IPS-18a (cell line): ENCODE data around the gene PAF1.

Experiments
- H3K27ac ChIP-seq: one replicate; pipeline ENCODE4 v1.5.1; 2013; ENCODE audit warnings: low read length
- H3K27me3 ChIP-seq: one replicate; pipeline ENCODE4 v1.6.1; 2013; ENCODE audit warnings: mild to moderate bottlenecking, low read length; ENCODE audit not compliant: control insufficient read depth, insufficient read depth
- H3K36me3 ChIP-seq: one replicate; pipeline ENCODE4 v1.6.1; 2013; ENCODE audit warnings: low read depth, low read length; ENCODE audit not compliant: control insufficient read depth
- H3K4me1 ChIP-seq: one replicate; pipeline ENCODE4 v1.6.1; 2013; ENCODE audit warnings: low read depth, low read length; ENCODE audit not compliant: control insufficient read depth
- H3K4me3 ChIP-seq: one replicate; pipeline ENCODE4 v1.5.1; 2013; ENCODE audit warnings: low read length
- H3K9ac ChIP-seq: one replicate; pipeline ENCODE4 v1.6.1; 2013; ENCODE audit warnings: mild to moderate bottlenecking, low read length, moderate library complexity
- H3K9me3 ChIP-seq: one replicate; pipeline ENCODE4 v1.6.1; 2013; ENCODE audit warnings: low read depth, low read length; ENCODE audit not compliant: control insufficient read depth

The PAF1 gene

DNA sequence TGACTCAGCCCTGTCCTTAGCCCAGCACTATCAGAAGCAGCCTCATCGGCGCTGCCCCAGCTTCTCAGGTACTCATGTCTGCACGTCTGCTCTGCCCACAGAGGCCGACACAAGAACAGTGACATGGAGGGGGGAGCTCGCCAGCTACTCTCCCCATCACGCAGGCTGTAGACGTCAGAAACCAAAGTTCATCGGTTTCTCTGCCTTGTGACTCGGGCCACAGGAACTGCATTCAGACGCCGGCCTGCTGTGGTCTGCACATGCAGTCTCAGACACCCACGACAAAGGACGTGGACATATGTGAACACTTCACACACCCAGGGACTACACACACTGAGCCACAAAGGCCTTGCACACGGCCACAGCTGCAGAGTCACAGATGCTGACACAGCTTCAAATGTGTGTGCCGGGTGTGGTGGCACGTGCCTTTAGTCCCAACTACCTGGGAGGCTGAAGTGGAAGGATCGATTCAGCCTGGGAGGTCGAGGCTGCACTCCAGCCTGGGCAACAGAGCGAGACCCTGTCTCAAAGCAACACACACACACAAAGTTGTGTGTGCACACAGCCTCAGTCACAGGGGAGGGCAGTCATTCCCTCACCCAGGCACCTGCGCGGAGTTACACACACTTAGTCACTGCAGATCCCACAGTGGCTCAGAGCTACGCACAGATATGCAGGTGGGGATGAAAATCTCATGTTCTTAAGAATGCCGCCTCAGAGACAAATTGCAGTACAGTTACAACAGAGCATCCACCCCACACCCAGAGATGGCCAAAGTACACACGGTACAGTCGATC lies 10.8 kb upstream of the PAF1 start:
- Histone ChIP-seq H3K27ac (peak overlapping the region; percentile 14), H3K9ac (peak overlapping the region; percentile 73), H3K9me3 (no peaks in the 10 kb centered on the region), H3K36me3 (no peaks in the 10 kb centered on the region), H3K27me3 (peaks cover 5% of the 10 kb centered on the region), H3K4me3 (peak overlapping the region; percentile 66), H3K4me1 (peaks cover 29% of the 10 kb centered on the region)

DNA sequence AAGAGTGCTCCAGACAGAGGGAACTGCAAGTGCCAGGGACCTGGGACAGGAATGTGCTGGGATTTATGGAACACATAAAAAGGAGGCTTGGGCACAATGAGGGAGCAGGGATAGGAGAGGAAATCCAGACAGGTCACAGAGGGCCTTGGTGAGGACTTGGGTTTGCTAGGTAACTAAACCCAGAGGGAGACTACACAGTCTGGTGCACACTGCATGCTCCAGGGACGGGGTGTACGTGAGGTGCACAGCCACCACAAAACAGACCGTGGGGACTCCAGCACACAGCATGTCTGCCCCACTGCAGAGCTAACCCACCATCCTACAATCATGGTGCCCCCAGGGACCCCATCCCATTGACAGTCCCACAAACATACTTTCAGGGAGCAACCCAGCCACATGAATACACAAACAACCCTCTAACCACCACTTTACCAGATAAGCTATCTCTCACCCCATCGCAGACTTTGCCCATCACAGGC lies 10.2 kb upstream of the PAF1 start:
- H3K9ac ChIP-seq, result no peak overlapping the region
- H3K4me3 ChIP-seq, result no peak overlapping the region
- H3K27me3 ChIP-seq, result peaks cover 5% of the 10 kb centered on the region
- no peaks in the 10 kb centered on the region for H3K9me3 ChIP-seq
- H3K36me3 ChIP-seq, result no peaks in the 10 kb centered on the region
- no peak overlapping the region for H3K27ac ChIP-seq
- peaks cover 27% of the 10 kb centered on the region for H3K4me1 ChIP-seq

- H3K36me3 ChIP-seq, result peaks cover 4% of the 10 kb centered on the region
- H3K4me1 ChIP-seq, result peaks cover 18% of the 10 kb centered on the region
- no peak overlapping the region for H3K27ac ChIP-seq
- no peak overlapping the region for H3K9ac ChIP-seq
- no peak overlapping the region for H3K4me3 ChIP-seq
- no peaks in the 10 kb centered on the region for H3K27me3 ChIP-seq
- H3K9me3 ChIP-seq, result no peaks in the 10 kb centered on the region
These were observed 9.2 kb upstream of the PAF1 start for GRCh38 chr19:39400061-39400460.

DNA sequence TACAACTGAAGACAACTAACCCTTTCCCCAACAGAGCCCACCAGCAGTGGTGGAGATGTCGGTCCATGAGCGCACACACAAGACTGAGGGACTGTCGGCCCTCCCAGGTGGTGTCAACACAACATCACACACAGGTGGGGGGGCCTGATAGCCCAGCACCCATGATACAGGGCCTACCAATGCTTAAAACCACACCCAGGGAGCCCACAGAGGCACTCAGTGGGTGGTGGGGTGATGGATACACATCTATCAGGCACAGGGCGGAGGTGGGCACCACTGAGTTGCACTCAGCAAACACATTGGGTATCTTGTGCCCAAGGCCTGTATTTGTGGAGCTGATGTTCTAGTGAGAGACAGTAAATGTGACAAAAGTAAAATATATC lies 8.8 kb upstream of the PAF1 start:
- Histone ChIP-seq H3K27me3 (no peaks in the 10 kb centered on the region), H3K9me3 (no peaks in the 10 kb centered on the region), H3K4me3 (no peak overlapping the region), H3K9ac (no peak overlapping the region), H3K36me3 (peaks cover 6% of the 10 kb centered on the region), H3K4me1 (peaks cover 18% of the 10 kb centered on the region), H3K27ac (no peak overlapping the region)

DNA sequence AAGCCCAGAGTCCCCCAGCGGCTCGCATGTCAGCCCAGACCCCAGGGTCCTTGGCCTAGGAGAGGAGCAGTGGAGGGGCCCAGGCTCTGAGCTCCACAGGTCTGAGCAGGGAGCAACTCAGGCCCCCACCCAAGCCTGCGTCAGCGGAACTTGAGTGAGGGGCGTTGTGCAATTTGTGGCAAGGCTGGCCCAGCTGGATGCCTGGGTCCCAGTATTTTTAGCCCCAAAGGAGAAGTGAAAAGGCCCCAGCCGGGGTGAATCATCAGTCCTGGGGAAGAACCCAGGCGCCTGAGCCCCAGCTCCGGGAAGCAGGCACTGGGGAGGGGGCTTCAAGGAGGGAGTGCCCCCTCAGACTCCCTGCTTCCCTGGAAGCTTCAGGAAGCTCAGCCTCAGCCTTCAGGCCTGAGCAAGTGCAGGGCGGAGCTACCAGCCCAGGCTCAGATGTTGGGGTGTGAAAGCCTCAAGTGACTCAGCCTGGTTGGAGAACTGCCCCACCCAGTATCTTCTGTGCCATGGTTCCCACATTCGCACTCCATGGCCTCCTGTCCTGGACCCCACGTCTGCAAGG lies 7.5 kb upstream of the PAF1 start:
- peaks cover 13% of the 10 kb centered on the region for H3K36me3 ChIP-seq
- no peaks in the 10 kb centered on the region for H3K27me3 ChIP-seq
- H3K9ac ChIP-seq, result no peak overlapping the region
- H3K9me3 ChIP-seq, result no peaks in the 10 kb centered on the region
- H3K4me1 ChIP-seq, result peaks cover 14% of the 10 kb centered on the region
- no peak overlapping the region for H3K27ac ChIP-seq
- no peak overlapping the region for H3K4me3 ChIP-seq

DNA sequence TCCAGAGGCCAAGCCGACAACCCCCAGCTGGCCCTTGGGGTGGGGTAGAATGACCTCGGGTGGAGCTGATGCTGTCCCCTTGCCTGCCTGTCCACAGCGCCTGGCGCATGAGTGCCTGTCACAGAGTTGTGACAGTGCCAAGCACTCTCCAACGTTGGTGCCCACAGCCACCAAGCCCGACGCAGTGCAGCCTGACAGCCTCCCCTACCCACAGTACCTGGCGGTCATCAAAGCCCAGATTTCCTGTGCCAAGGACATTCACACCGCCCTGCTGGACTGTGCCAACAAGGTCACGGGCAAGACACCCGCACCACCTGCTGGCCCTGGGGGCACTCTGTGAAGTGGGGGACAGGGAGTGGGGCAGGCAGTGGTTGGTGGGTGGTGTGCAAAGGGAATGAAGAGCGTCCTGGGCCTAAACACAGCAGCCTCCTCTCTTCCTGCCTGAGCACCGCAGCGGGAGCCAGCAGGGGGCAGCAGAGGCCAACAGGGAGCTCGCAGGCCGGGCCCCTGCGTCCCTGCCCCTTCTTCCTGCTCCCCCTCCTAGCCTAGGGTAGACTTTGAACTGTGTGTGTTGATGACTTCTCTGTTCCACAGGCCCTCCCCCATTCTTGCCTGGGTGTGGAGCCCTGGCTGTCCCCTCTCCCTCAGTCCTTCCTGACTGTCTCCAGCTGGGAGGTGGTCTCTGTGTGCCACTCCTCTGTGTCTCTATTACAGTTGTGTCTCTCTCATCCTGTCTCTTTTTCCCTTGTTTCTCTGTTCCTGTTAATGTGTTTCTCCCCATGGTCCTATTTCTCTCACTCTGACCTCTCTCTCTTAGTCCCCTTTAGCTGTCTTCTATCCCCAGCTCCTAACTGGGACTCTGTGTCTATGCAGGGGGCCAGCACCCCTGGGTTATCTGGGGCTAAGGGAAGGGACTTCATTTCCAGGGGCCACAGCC lies 6.7 kb upstream of the PAF1 start:
- no peaks in the 10 kb centered on the region for H3K9me3 ChIP-seq
- no peak overlapping the region for H3K27ac ChIP-seq
- peaks cover 13% of the 10 kb centered on the region for H3K36me3 ChIP-seq
- no peaks in the 10 kb centered on the region for H3K27me3 ChIP-seq
- peaks cover 14% of the 10 kb centered on the region for H3K4me1 ChIP-seq
- no peak overlapping the region for H3K9ac ChIP-seq
- no peak overlapping the region for H3K4me3 ChIP-seq

DNA sequence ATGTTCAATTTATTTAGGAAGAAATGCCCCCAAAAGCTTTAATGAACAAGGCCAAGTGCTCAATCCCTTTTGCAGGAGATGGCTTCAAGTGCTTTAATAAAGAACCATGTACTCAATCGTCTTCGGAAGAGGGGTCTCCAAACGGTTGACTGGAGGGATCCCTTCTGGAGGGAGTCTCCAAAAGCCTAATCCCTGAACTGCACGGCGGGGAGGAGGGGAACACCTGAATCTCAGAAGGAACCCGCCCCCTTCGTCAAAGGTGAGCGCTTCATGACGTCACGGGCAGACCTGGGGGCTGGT lies 505 bp downstream of the PAF1 start:
- H3K27ac ChIP-seq, result peak overlapping the region; percentile 26

GRCh38 chr19:39389631-39390414 lies 1.1 kb downstream of the PAF1 start:
- Histone ChIP-seq H3K9me3 (no peaks in the 10 kb centered on the region), H3K9ac (peak overlapping the region; percentile 83), H3K27me3 (no peaks in the 10 kb centered on the region), H3K4me1 (peaks cover 4% of the 10 kb centered on the region), H3K4me3 (peak overlapping the region; percentile 88), H3K27ac (peak overlapping the region; percentile 26), H3K36me3 (peaks cover 39% of the 10 kb centered on the region)

More for the DNA sequence above, 505 bp downstream of the PAF1 start:
- peaks cover 4% of the 10 kb centered on the region for H3K4me1 ChIP-seq
- peaks cover 45% of the 10 kb centered on the region for H3K36me3 ChIP-seq
- no peaks in the 10 kb centered on the region for H3K27me3 ChIP-seq
- no peaks in the 10 kb centered on the region for H3K9me3 ChIP-seq
- H3K4me3 ChIP-seq, result peak overlapping the region; percentile 88
- peak overlapping the region; percentile 83 for H3K9ac ChIP-seq

DNA sequence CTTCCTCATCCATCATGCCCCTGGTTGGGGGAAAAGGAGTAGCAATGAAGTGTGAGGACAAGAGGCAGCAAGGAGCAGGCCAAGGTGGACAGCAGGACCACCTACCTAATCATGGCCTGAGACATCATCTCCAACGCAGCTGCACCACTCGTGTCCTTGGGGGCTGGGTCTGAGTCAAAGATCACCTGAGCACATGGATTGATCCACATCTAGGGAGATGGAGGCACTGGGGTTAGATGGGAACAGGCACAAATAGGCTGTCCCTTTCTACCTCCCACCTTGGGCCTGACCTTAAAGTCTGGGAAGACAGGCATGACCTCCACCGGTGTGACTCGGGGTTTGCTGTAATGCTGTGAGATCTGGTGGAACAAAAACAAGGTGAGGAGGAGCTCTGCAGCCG lies 2.2 kb downstream of the PAF1 start:
- peaks cover 41% of the 10 kb centered on the region for H3K36me3 ChIP-seq
- peaks cover 4% of the 10 kb centered on the region for H3K4me1 ChIP-seq
- H3K27ac ChIP-seq, result no peak overlapping the region
- H3K9ac ChIP-seq, result no peak overlapping the region
- H3K27me3 ChIP-seq, result no peaks in the 10 kb centered on the region
- no peaks in the 10 kb centered on the region for H3K9me3 ChIP-seq
- no peak overlapping the region for H3K4me3 ChIP-seq

DNA sequence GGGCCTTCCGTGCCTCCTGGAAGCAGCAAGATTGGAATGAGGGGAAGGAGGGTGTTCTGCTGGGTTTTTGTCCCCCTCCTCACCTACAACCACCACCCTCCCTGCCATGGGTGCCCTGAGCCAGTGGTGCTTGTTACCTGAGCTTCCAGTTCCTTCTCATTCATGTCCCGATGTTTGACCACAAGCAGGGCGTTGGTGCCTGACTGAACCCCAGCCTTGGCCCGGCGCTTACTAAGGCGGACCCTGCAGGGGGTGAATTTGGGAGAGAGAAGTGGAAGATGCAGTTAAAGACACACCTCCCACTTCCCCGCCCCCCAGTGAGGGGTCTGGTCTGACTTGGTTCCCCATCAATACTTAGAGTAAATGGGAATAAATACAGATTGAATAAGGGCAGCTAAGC lies 4.3 kb downstream of the PAF1 start:
- Histone ChIP-seq H3K36me3 (peaks cover 51% of the 10 kb centered on the region), H3K4me3 (no peak overlapping the region), H3K27ac (no peak overlapping the region)

More for the DNA sequence above, 4.3 kb downstream of the PAF1 start:
- H3K9me3 ChIP-seq, result no peaks in the 10 kb centered on the region
- no peaks in the 10 kb centered on the region for H3K27me3 ChIP-seq
- H3K9ac ChIP-seq, result no peak overlapping the region
- no peaks in the 10 kb centered on the region for H3K4me1 ChIP-seq
